GM13977 (cell line): ENCODE results near the gene DOCK8.

Experiments
- DNase-seq: peaks from one replicate; pipeline ENCODE4 v3.0.0; 2012; ENCODE audit warnings: low spot score
- in situ Hi-C: fragments of 300-500 bp; cut with MboI; formaldehyde crosslinking; loops from one replicate; pipeline ENCODE4 v1.12.0; 2022; ENCODE audit warnings: low sequenced_read_pairs, low pct_unique_long_range_greater_than_20kb, mixed read lengths, inconsistent platforms; ENCODE audit not compliant: unreplicated experiment
- TF ChIP-seq, protein P1 (sequence below): IDR thresholded peaks from 2 replicates; pipeline ENCODE4 v1.5.1; 2012; ENCODE audit warnings: mild to moderate bottlenecking, control low read depth; ENCODE audit not compliant: insufficient read depth; ENCODE audit errors: extremely low read depth, missing control alignments

DOCK8 gene

DNA sequence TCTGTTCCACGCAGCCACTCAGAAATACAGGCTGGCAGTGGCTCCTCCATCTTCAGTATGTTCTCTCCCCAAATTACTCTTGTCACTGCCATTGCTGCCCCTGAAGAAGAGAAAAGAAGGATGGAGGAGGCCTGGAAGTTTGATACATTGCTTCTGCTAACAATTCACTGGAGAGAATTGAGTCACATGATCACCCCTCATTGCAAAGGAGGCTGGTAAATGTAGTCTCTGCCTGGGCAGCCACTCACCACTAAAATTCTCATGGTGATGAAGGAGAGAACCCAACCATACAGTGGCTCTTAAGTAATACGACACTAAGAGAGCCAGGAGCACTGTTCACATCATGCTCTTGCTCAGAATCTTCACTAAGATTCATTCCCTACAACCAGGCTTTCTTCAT is 112.0 kb downstream of the DOCK8 start:
- TF ChIP-seq, protein P1, sequence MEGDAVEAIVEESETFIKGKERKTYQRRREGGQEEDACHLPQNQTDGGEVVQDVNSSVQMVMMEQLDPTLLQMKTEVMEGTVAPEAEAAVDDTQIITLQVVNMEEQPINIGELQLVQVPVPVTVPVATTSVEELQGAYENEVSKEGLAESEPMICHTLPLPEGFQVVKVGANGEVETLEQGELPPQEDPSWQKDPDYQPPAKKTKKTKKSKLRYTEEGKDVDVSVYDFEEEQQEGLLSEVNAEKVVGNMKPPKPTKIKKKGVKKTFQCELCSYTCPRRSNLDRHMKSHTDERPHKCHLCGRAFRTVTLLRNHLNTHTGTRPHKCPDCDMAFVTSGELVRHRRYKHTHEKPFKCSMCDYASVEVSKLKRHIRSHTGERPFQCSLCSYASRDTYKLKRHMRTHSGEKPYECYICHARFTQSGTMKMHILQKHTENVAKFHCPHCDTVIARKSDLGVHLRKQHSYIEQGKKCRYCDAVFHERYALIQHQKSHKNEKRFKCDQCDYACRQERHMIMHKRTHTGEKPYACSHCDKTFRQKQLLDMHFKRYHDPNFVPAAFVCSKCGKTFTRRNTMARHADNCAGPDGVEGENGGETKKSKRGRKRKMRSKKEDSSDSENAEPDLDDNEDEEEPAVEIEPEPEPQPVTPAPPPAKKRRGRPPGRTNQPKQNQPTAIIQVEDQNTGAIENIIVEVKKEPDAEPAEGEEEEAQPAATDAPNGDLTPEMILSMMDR = no peak
- in situ Hi-C loops = no loop called here

DNA sequence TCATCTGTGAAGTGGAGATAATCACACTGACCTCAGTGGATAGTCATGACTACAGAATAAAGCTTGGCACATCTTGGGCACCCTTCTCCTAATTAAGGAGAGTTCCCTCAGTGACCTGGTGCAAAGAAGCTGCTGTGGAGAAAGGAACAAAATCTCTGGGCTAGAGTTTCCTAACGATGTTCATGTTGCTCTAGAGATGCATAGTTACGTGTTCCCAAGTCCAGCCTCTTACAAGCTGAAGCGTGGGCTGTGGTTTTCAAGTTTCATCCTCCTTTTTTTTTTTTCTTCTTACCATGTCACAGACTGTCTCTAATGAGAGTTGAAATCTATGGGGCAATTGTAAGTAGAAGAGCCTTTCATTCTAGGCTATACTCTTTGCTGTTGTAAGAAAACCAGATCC is 113.8 kb downstream of the DOCK8 start:
- TF ChIP-seq, protein P1 = no peak
- in situ Hi-C loops = no loop called here
- no peak for DNase-seq

More for the DNA sequence above, 112.0 kb downstream of the DOCK8 start:
- DNase-seq = no peak

DNA sequence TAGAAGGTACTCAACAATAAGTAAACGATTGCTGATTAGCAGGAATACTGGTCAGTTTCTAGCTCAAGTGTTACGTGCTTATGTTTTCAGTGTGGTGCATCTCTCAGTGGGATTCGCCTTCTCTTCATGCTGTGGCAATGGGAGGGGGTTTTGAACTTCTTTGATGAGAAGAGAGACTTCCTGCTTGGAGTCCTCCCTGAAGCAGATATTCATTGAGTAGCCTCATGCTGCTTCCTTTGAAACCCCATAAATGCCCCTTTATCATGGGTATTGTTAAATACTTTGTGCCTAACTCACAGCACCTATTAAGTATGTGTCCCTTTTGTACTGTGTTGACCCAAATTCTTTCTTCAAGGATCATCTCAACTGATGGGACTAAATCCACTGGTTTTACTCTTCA is 116.5 kb downstream of the DOCK8 start:
- in situ Hi-C loops = no loop called here
- TF ChIP-seq, protein P1 = no peak
- DNase-seq = no peak

DNA sequence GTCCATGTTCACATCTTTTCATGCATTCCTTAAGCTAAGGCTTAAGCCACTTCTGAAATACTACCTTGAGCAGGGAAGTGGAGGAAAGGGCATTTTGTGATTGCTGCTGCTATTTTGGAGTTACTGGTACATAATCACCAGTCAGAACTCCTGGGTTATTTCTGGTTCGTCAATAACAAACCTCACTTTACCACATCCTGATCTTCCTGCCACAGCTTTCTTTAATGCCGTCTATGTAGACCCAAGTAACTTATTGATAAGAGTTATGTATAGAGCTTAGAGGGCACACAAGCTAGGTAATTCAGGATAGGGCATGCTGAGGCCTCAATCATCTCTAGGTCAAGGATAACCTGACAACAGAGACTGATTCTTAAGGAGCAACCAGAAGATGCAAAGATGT is 120.7 kb downstream of the DOCK8 start:
- DNase-seq = no peak
- TF ChIP-seq, protein P1 = no peak
- in situ Hi-C loops = no loop called here

DNA sequence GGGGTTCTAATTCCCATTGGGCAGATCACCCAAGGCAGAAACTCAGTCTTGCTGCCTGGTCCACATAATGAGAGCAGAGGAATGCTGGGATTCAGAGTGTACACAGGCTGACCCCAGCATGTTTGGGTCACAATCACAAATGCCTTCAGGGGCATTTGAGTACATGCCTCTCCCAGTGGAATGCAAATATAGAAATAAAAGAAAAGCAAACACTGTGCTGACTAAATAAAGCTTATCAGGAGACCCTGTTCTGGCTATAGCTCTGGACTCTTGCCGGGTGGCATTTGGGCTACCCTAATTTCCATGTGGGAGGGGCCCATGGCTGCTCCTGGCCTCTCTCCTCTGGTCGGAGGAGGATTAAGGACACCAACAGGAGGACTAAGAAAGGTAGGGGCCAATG is 121.4 kb downstream of the DOCK8 start:
- in situ Hi-C loops = no loop called here

DNA sequence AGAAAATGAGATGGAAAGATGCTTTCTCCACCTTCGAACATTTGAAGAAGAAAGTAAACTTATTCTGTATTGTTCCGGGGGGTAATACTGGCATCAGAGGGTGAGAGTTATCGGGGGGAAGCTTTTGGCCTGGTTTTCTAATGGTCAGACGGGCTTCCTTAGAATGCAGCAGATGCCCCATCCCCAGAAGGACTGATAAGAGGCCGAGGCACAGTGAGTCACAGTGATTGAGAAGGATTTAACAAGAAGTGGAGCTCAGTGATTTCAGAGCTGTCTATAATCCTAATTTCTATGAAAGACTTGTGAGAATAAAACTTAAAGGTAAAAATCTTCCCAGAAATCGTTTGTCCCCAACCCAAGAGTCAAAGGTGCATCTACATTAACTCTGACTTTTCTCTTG is 123.9 kb downstream of the DOCK8 start:
- in situ Hi-C loops = no loop called here
- TF ChIP-seq, protein P1 = no peak
- no peak for DNase-seq

More for the DNA sequence above, 121.4 kb downstream of the DOCK8 start:
- TF ChIP-seq, protein P1 = no peak
- no peak for DNase-seq
